Uterus (tissue), 2 donors: ENCODE measurements around the gene SF1.

Experiments used
- CTCF ChIP-seq, 4 experiments: fragments of 200-600 bp in 2 of 4; fragments of 450-650 bp in 2 of 4; sonication (generic) in 2 of 4; IDR thresholded peaks; one replicate each; pipeline ENCODE4 v1.5.1; 2016 to 2019; ENCODE audit warnings: antibody characterized with exemption in 4 of 4, mild to moderate bottlenecking in 2 of 4, moderate library complexity in 1 of 4
- POLR2A ChIP-seq, 2 donors: fragments of 450-650 bp; IDR thresholded peaks; one replicate each; pipeline ENCODE4 v1.6.1; 2016; ENCODE audit warnings: antibody characterized with exemption in 2 of 2, mild to moderate bottlenecking in 1 of 2, moderate library complexity in 1 of 2

- TF ChIP-seq CTCF (IDR thresholded peaks at IDR 0.05) (no peak), POLR2A (IDR thresholded peaks at IDR 0.05) (no peak)
Measured at GRCh38 chr11:64809781-64810241, 31.5 kb upstream of the SF1 start.
